ENCODE data around the gene RNF152. TPM values are rescaled to one million over a fixed set of nuclear protein-coding genes. Genes with fewer than 3 reads are reported as not detected.

Gene RNF152
- total and polyA plus RNA-seq, 2 donors (not counting 3 experiments of a cell fraction or from before 2014, with no cell fraction given), result 20.8 to 27.5 TPM

DNA sequence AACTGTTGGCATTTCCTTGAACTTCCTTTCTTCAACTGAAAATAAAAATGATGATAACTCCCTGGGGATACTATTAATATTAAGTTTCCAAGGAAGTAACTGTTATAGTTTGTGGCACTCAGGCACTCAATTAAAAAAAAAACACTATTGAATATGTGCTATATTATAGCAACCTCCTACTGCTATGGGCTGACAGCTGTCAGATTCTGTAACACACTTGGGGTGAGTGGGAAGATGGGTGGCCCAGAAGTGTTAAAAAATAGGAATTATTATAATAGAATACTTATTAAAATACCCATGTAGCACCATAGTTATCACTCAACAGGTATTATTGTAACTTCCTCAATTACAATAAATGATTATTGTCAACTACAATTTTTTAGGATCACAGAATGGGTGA is 130.9 kb downstream of the RNF152 start:
- no peak for FAIRE-seq
- CTCF ChIA-PET, result no interaction called here
- intact Hi-C loops (cut with micrococcal nuclease) (no loop called here), dilution Hi-C loops (cut with MboI; ENCODE audit: extremely low pct_ligation_motif_present, low sequenced_read_pairs) (no loop called here)
- no peaks in the 10 kb centered on the region for H3K27me3 ChIP-seq (ENCODE audit: control insufficient read depth in 2 of 2, insufficient read depth in 2 of 2, low read length in 2 of 2)
- no peaks in the 10 kb centered on the region for H3K79me2 ChIP-seq (ENCODE audit: control insufficient read depth, insufficient read depth, low read length)
- H3K9ac ChIP-seq (replicated peaks; ENCODE audit: extremely low read depth, insufficient read depth, low read length), result no peak overlapping the region
- H4K20me1 ChIP-seq (replicated peaks; ENCODE audit: control insufficient read depth, extremely low read depth, insufficient read depth, low read length), result no peaks in the 10 kb centered on the region
- DNase-seq (ENCODE audit: low read depth, low spot score), result no peak
- no peak overlapping the region for H3K4me3 ChIP-seq (replicated peaks in 1 of 3; ENCODE audit: insufficient read depth in 1 of 3, low read depth in 1 of 3, low read length in 3 of 3)
- no peaks in the 10 kb centered on the region for H3K9me3 ChIP-seq (replicated peaks; ENCODE audit: control insufficient read depth, insufficient read depth, low read length)
- BruUV-seq (replicated peaks), result no TSS peak
- H2AFZ ChIP-seq (ENCODE audit: low read depth, low read length), result no peak overlapping the region
- H3K36me3 ChIP-seq (ENCODE audit: control insufficient read depth in 2 of 2, extremely low read depth in 1 of 2, insufficient read depth in 2 of 2, low read length in 2 of 2), result no peaks in the 10 kb centered on the region
- POLR2A ChIA-PET, result no interaction called here
- no peaks in the 10 kb centered on the region for H3K4me1 ChIP-seq (ENCODE audit: control insufficient read depth, extremely low read depth, insufficient read depth, low read length)
- no peak for TF ChIP-seq JUN (IDR thresholded peaks at IDR 0.05; ENCODE audit: borderline replicate concordance, insufficient read depth, insufficient read length, low read depth)
- TF ChIP-seq MYC (IDR thresholded peaks at IDR 0.05; ENCODE audit: low read depth, low read length), result no peak
- TF ChIP-seq FOS (IDR thresholded peaks at IDR 0.05; ENCODE audit: borderline replicate concordance, insufficient read depth, low read length), result no peak
- no peaks in the 10 kb centered on the region for H3K9me1 ChIP-seq (replicated peaks; ENCODE audit: control insufficient read depth, extremely low read depth, insufficient read depth, low read length)
- no peak overlapping the region for H3K4me2 ChIP-seq (ENCODE audit: insufficient read depth, low read length)
- H3K27ac ChIP-seq (ENCODE audit: insufficient read depth, low read depth, low read length), result no peak overlapping the region
